D341Med (cell line): ENCODE measurements around the gene OR2T10.
"Not testable (repeated sequence)": the region's sequence is repeated elsewhere in the genome, so short reads cannot be mapped to it uniquely, and the experiment has no call there.

Experiments used
- DNase-seq: peaks from one replicate; pipeline ENCODE4 v3.0.0; 2012; ENCODE audit warnings: low spot score

OR2T10 gene

GRCh38 chr1:248597589-248597988 is at the start of gene OR2T10:
Gene OR2T10, minus strand, starts transcription at chr1:248597700. Its CDS starts 3,932 bp downstream, at chr1:248593768.
- no peak for DNase-seq

- DNase-seq = not testable (repeated sequence)
Observed at GRCh38 chr1:248645178-248645577, 47.7 kb upstream of the OR2T10 start, which contains the start of gene OR2T35. Gene OR2T35, minus strand, starts transcription at chr1:248645278. Its CDS starts 6,020 bp downstream, at chr1:248639258.

GRCh38 chr1:248642971-248643651 is 45.6 kb upstream of the OR2T10 start:
- not testable (repeated sequence) for DNase-seq

- not testable (repeated sequence) for DNase-seq
Observed at GRCh38 chr1:248641583-248641982, 44.1 kb upstream of the OR2T10 start.

GRCh38 chr1:248640906-248641305 is 43.4 kb upstream of the OR2T10 start:
- not testable (repeated sequence) for DNase-seq

GRCh38 chr1:248639652-248640051 is 42.2 kb upstream of the OR2T10 start:
- DNase-seq = not testable (repeated sequence)

- not testable (repeated sequence) for DNase-seq
Observed at GRCh38 chr1:248636612-248637011, 39.1 kb upstream of the OR2T10 start.

- DNase-seq = not testable (repeated sequence)
Observed at GRCh38 chr1:248634991-248635390, 37.5 kb upstream of the OR2T10 start, which contains the start of gene OR2T11. Gene OR2T11, minus strand, starts transcription at chr1:248635091. Its CDS starts 7,963 bp downstream, at chr1:248627128.

GRCh38 chr1:248631354-248632008 is 34.0 kb upstream of the OR2T10 start:
- DNase-seq = no peak

- no peak for DNase-seq
Observed at GRCh38 chr1:248630551-248630950, 33.1 kb upstream of the OR2T10 start.

GRCh38 chr1:248627971-248628844 is 30.7 kb upstream of the OR2T10 start:
- DNase-seq = no peak

- no peak for DNase-seq
Observed at GRCh38 chr1:248625971-248626370, 28.5 kb upstream of the OR2T10 start.

GRCh38 chr1:248625166-248625565 is 27.7 kb upstream of the OR2T10 start:
- no peak for DNase-seq

- no peak for DNase-seq
Observed at GRCh38 chr1:248622570-248623001, 25.1 kb upstream of the OR2T10 start.

GRCh38 chr1:248621770-248622169 is 24.3 kb upstream of the OR2T10 start:
- no peak for DNase-seq

GRCh38 chr1:248618878-248619277 is 21.4 kb upstream of the OR2T10 start:
- no peak for DNase-seq

- no peak for DNase-seq
Observed at GRCh38 chr1:248618119-248618518, 20.6 kb upstream of the OR2T10 start.

GRCh38 chr1:248613742-248614141 is 16.2 kb upstream of the OR2T10 start:
- no peak for DNase-seq

GRCh38 chr1:248611883-248612414 is 14.4 kb upstream of the OR2T10 start:
- DNase-seq = no peak

GRCh38 chr1:248610301-248610700 is 12.8 kb upstream of the OR2T10 start:
- no peak for DNase-seq

GRCh38 chr1:248599396-248599795 is 1.9 kb upstream of the OR2T10 start:
- no peak for DNase-seq

- no peak for DNase-seq
Observed at GRCh38 chr1:248596615-248597014, 885 bp downstream of the OR2T10 start.
